NT2/D1 (cell line): ENCODE measurements around the gene SRCAP.

ENCODE experiments used
- SUZ12 ChIP-seq: IDR thresholded peaks from 2 replicates; pipeline ENCODE4 v1.6.1; 2011; ENCODE audit not compliant: insufficient read length, insufficient read depth; ENCODE audit errors: extremely low read depth
- YY1 ChIP-seq: IDR thresholded peaks from 2 replicates; pipeline ENCODE4 v1.6.1; 2011; ENCODE audit not compliant: insufficient read length, insufficient read depth
- ZNF274 ChIP-seq: IDR thresholded peaks from 2 replicates; pipeline ENCODE4 v1.6.1; 2011; ENCODE audit warnings: mild to moderate bottlenecking, low read depth, low read length

DNA sequence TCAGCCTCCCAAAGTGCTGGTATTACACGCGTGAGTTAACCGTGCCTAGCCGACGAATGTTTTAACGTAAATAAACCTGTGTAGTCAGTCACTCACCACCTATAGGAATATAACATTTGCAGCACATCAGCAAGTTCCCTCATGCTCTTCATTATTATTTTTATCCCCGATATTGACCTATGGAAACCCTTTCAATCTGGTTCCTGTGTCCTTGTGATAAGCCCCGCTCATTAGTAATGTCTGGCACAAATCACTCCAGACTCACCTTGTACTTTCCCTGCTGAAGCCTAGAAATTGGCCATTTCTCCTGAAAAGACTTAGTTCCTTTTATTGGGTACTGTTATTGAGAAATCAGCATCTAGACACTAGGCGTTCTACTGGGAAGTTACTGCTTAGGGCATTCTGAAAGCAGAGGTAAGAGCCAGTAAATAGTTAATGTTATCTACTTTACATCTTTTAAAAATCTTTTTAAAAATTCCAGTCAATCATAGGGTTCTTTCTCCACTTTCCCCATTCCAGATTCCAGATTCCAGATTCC lies 47.7 kb downstream of the SRCAP start:
- TF ChIP-seq YY1 (no peak), ZNF274 (no peak), SUZ12 (no peak)
